Panc1 (cell line): ENCODE results near the gene PECR.

Source experiments
- CTCF ChIP-seq: fragments of 450-650 bp; IDR thresholded peaks from 2 replicates; pipeline ENCODE4 v1.5.1; 2017; ENCODE audit warnings: mild to moderate bottlenecking
- POLR2AphosphoS5 ChIP-seq: IDR thresholded peaks from 2 replicates; pipeline ENCODE4 v1.6.1; 2012; ENCODE audit warnings: mild to moderate bottlenecking, low read depth, low read length, moderate library complexity
- TF ChIP-seq, protein P1 (sequence below), 2 experiments: IDR thresholded peaks; 2 replicates each; pipeline ENCODE4 v1.6.1; 2011 to 2012; ENCODE audit warnings: low read depth in 2 of 2, control low read depth in 1 of 2, low read length in 1 of 2, mild to moderate bottlenecking in 1 of 2, moderate library complexity in 1 of 2; ENCODE audit not compliant: insufficient read depth in 1 of 2

DNA sequence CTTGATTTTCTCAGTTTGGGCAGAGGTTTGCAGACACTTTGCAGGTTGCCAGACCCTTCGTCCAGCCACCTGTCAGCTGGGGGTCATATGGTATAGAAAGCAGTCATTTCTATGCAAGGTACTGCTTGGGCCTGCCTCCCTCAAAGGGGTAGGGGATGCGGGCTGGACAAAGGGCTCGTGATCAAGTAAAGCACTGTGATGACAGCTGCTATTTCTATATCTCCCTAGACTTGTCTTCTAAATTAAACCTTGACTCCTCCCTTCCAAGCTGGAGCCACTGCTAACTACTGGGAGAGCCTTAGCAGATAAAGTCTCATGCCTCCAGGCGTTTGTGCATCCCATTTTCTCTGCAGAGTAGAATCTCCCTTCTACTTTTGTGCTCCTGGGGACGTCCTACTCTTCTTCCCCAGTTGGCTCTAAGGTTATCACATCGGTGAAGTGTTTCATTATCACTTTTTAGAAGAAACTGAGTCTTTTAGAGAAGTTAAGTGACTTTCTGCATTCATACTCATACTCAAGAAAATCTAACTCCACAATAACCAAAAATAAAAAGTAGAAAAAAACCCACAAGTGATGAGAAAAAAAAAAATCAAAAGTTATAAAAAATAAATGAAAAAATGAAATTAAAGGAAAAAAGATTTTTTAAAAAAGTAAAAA, 26.8 kb upstream of the PECR start:
- TF ChIP-seq CTCF = no peak
- TF ChIP-seq POLR2AphosphoS5 = no peak; the same call in 1 of the 2 replicates
- TF ChIP-seq, protein P1, sequence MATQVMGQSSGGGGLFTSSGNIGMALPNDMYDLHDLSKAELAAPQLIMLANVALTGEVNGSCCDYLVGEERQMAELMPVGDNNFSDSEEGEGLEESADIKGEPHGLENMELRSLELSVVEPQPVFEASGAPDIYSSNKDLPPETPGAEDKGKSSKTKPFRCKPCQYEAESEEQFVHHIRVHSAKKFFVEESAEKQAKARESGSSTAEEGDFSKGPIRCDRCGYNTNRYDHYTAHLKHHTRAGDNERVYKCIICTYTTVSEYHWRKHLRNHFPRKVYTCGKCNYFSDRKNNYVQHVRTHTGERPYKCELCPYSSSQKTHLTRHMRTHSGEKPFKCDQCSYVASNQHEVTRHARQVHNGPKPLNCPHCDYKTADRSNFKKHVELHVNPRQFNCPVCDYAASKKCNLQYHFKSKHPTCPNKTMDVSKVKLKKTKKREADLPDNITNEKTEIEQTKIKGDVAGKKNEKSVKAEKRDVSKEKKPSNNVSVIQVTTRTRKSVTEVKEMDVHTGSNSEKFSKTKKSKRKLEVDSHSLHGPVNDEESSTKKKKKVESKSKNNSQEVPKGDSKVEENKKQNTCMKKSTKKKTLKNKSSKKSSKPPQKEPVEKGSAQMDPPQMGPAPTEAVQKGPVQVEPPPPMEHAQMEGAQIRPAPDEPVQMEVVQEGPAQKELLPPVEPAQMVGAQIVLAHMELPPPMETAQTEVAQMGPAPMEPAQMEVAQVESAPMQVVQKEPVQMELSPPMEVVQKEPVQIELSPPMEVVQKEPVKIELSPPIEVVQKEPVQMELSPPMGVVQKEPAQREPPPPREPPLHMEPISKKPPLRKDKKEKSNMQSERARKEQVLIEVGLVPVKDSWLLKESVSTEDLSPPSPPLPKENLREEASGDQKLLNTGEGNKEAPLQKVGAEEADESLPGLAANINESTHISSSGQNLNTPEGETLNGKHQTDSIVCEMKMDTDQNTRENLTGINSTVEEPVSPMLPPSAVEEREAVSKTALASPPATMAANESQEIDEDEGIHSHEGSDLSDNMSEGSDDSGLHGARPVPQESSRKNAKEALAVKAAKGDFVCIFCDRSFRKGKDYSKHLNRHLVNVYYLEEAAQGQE (IDR thresholded peaks at IDR 0.05; ENCODE audit: insufficient read depth in 1 of 2, low read depth in 2 of 2, low read length in 1 of 2) = no peak
